Brain microvascular endothelial cell (primary cell): ENCODE data around the gene IZUMO4.

Source experiments
- DNase-seq: peaks from one replicate; pipeline ENCODE4 v3.0.0-alpha.2; 2020
- H3K27ac ChIP-seq: fragments of 250-450 bp; sonication (Bioruptor Pico); 2 replicates; pipeline ENCODE4 v1.5.1; 2020; ENCODE audit warnings: mild to moderate bottlenecking, moderate library complexity
- H3K27me3 ChIP-seq: fragments of 250-450 bp; sonication (Bioruptor Pico); replicated peaks from 2 replicates; pipeline ENCODE4 v1.5.1; 2020; ENCODE audit warnings: mild to moderate bottlenecking
- H3K36me3 ChIP-seq: fragments of 250-450 bp; sonication (Bioruptor Pico); replicated peaks from 2 replicates; pipeline ENCODE4 v1.5.1; 2020; ENCODE audit warnings: mild to moderate bottlenecking
- H3K4me3 ChIP-seq: 2 replicates; pipeline ENCODE4 v1.5.1; 2011; ENCODE audit warnings: low read depth, mild to moderate bottlenecking, control low read depth, low read length, moderate library complexity
- in situ Hi-C: cut with HindIII; loops from 2 replicates; pipeline ENCODE4 v1.10.0; 2017; ENCODE audit warnings: low sequenced_read_pairs, low pct_ligation_motif_present
- TF ChIP-seq, protein P1 (sequence below): IDR thresholded peaks from 2 replicates; pipeline ENCODE4 v1.5.1; 2011; ENCODE audit warnings: low read depth, mild to moderate bottlenecking, moderate library complexity, low read length, control low read depth, inconsistent platforms; ENCODE audit errors: missing control alignments

IZUMO4 gene

DNA sequence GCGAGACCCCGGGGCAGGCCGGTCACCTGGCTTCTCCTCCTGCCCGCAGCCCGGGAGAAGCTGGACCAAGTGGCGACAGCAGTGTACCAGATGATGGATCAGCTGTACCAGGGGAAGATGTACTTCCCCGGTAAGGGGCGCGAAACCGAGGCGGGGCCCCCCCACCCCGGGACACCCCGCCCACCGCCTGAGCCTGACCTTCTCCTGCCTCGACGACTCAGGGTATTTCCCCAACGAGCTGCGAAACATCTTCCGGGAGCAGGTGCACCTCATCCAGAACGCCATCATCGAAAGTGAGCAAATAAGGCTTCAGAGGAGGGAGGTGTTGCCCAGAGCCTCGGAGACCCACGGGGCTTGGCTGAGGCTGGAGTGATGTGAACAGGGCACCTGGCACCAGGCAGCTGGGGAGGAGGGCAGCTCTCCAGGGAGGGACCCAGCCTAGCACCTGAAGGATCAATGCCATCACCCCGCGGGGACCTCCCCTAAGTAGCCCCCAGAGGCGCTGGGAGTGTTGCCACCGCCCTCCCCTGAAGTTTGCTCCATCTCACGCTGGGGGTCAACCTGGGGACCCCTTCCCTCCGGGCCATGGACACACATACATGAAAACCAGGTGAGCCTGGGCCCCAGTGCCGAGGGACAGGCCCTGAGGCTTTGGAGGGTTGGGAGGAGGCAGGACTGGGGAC, 629 bp downstream of the IZUMO4 start:
- no peak for DNase-seq
- TF ChIP-seq, protein P1, sequence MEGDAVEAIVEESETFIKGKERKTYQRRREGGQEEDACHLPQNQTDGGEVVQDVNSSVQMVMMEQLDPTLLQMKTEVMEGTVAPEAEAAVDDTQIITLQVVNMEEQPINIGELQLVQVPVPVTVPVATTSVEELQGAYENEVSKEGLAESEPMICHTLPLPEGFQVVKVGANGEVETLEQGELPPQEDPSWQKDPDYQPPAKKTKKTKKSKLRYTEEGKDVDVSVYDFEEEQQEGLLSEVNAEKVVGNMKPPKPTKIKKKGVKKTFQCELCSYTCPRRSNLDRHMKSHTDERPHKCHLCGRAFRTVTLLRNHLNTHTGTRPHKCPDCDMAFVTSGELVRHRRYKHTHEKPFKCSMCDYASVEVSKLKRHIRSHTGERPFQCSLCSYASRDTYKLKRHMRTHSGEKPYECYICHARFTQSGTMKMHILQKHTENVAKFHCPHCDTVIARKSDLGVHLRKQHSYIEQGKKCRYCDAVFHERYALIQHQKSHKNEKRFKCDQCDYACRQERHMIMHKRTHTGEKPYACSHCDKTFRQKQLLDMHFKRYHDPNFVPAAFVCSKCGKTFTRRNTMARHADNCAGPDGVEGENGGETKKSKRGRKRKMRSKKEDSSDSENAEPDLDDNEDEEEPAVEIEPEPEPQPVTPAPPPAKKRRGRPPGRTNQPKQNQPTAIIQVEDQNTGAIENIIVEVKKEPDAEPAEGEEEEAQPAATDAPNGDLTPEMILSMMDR = no peak
- in situ Hi-C loops = no loop called here
- H3K36me3 ChIP-seq = peaks cover 28% of the 10 kb centered on the region
- no peaks in the 10 kb centered on the region for H3K27me3 ChIP-seq
- peak overlapping the region; percentile 53 for H3K4me3 ChIP-seq
- H3K27ac ChIP-seq = no peak overlapping the region

DNA sequence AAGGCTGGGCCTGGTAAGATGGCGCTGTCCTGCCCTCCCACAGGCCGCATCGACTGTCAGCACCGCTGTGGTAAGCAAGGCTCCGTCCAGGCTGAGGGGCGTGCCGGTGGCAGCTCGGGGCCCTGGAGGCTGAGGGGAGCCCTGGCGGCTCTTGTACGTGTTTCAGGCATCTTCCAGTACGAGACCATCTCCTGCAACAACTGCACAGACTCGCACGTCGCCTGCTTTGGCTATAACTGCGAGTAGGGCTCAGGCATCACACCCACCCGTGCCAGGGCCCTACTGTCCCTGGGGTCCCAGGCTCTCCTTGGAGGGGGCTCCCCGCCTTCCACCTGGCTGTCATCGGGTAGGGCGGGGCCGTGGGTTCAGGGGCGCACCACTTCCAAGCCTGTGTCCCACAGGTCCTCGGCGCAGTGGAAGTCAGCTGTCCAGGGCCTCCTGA, 1.2 kb downstream of the IZUMO4 start:
- no peak for DNase-seq
- in situ Hi-C loops = no loop called here
- peaks cover 28% of the 10 kb centered on the region for H3K36me3 ChIP-seq
- no peak overlapping the region for H3K4me3 ChIP-seq
- TF ChIP-seq, protein P1 = no peak
- H3K27me3 ChIP-seq = no peaks in the 10 kb centered on the region
- H3K27ac ChIP-seq = no peak overlapping the region

DNA sequence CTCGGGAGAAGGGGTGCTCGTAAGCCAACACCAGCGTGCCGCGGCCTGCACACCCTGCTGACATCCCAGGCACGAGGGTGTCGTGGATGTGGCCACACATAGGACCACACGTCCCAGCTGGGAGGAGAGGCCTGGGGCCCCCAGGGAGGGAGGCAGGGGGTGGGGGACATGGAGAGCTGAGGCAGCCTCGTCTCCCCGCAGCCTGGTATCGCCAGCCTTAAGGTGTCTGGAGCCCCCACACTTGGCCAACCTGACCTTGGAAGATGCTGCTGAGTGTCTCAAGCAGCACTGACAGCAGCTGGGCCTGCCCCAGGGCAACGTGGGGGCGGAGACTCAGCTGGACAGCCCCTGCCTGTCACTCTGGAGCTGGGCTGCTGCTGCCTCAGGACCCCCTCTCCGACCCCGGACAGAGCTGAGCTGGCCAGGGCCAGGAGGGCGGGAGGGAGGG, 2.4 kb downstream of the IZUMO4 start:
- Histone ChIP-seq H3K4me3 (no peak overlapping the region), H3K27me3 (no peaks in the 10 kb centered on the region), H3K36me3 (peaks cover 33% of the 10 kb centered on the region), H3K27ac (no peak overlapping the region)
- no peak for DNase-seq
- in situ Hi-C loops = no loop called here
- TF ChIP-seq, protein P1 = no peak

DNA sequence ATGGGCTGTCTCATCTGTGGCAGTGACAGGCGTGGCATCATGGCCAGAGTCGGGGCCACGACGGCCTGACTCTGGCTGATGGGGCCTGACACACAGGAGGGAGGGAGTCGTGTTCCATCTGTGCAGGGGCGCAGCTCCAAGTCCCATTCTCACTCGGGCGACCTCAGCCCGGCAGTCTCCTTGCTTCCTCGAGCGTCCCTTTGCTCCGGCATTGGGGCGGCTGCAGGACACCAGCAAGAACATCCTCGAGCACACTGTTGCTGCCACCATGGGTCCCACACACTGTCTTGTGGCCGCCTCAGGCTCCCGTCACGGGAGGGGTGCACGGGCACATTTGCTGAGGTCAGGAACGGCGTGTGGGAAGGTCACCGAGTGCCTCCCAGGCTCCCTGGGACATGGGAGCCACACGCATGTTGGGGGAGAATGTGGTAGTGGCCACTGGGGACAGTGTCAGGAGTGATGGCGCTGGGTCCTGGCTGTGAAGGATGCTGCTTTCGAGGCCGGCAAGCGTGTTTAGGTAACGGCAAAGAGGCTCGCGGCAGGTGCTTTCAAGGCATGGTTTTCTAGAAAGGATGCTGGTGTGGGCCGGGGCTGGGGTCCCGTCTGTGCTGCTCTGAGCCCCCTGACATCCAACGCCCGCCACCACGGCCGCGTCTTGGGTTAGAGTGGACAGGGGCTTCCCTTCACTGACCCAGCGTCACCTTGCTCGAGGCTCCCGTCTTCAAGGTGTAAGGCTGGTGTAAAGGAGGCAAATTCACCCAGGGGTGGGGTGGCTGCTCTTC, 3.4 kb downstream of the IZUMO4 start:
- no peak for DNase-seq
- Histone ChIP-seq H3K4me3 (no peak overlapping the region), H3K36me3 (peaks cover 38% of the 10 kb centered on the region), H3K27me3 (no peaks in the 10 kb centered on the region), H3K27ac (no peak overlapping the region)
- in situ Hi-C loops = no loop called here
- TF ChIP-seq, protein P1 = no peak

DNA sequence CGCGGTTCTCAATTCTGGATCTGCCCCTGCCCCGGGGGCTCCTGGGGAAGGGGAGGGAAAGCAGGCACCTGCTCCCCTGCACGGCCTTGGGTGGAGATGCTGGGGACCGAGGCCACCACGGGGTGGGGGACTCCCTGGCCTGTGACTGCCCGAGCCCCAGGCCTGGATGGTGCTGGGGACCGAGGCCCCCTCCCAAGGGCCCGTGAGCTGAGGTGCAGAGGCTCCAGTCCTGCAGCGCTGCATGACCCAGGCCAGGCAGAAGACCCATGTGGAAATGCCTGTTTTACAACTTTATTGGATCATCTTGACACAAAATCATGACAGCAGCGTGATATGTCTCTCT, 4.0 kb downstream of the IZUMO4 start:
- Histone ChIP-seq H3K36me3 (peaks cover 43% of the 10 kb centered on the region), H3K27ac (no peak overlapping the region), H3K27me3 (no peaks in the 10 kb centered on the region), H3K4me3 (no peak overlapping the region)
- in situ Hi-C loops = no loop called here
- TF ChIP-seq, protein P1 = no peak
- DNase-seq = no peak
